Stimulated activated CD4-positive, alpha-beta T cell treated with anti-CD3 and anti-CD28 coated beads, TNF-alpha, amount 100 ng/mL, for 4 hours (primary cell): ENCODE measurements around the gene ODAD4.

Experiments
- DNase-seq, 3 experiments: peaks; one replicate each; pipeline ENCODE4 v3.0.0-alpha.2; 2020; ENCODE audit warnings: low read depth in 3 of 3

ODAD4 gene

DNA sequence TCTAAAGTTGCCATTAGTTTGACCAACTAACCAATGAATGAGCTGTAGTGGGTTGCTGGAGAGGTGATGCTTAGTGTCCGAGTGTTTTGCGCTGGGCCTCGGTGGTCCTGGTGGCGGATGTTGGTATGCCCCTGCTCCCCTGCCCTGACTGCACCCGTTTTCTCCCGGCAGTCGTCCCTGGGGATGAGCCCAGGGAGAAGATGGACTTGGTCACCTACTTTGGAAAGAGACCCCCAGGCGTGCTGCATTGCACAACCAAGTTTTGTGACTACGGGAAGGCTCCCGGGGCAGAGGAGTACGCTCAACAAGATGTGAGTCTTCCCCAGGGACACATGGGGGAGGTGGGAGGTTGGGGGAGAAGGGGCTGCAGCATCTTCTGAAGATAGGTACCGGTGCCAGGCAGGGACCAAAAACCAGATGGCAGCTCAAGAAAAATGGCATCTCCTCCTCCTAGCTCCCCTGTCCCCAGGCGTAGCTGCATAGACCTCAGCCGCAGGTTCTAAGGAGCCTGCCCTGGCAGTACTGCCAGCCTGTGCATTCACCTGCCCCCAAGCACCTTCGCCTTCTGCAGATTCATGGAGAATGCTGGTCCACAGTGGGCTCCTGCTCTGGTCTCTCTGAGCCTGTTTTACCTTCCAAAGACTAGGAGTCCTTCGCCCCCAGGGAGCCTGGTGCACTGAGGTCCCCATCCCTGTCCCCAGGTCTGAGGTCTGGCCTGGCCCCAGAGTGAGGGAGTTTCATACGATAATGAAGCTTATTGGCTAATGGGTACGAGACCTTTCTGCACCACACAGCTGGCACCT lies 41.5 kb downstream of the ODAD4 start:
- DNase-seq, result no peak

GRCh38 chr17:41972571-41973407 lies 42.4 kb downstream of the ODAD4 start:
- DNase-seq, result no peak

DNA sequence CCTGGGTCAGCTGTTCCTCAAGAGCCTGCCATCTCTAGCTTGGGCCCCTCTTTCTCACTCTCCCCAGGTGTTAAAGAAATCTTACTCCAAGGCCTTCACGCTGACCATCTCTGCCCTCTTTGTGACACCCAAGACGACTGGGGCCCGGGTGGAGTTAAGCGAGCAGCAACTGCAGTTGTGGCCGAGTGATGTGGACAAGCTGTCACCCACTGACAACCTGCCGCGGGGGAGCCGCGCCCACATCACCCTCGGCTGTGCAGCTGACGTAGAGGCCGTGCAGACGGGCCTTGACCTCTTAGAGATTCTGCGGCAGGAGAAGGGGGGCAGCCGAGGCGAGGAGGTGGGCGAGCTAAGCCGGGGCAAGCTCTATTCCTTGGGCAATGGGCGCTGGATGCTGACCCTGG lies 43.0 kb downstream of the ODAD4 start:
- DNase-seq, result no peak

- no peak for DNase-seq
Measured at GRCh38 chr17:41974031-41974430, 43.6 kb downstream of the ODAD4 start.

DNA sequence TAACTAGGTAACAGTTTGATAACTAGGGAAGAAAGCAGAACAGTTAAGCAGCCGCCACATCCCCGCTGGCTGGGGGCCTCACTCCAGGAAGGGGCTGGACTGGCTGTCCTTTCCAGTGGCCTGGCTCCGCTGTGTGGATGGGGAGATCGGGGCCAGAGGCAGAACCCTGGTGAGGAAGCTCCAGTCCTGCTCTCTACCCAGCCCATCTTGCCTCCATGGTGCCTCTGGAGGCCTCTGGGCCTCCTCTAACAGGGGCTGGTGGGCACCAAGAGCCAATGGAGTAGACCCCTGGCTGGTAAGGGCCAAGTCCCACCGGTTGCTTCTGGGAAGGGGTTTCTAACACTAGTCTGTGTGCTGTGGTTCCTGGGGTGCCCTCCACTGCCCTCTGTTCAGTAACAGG lies 44.2 kb downstream of the ODAD4 start:
- DNase-seq, result no peak

GRCh38 chr17:41975099-41976083 lies 45.0 kb downstream of the ODAD4 start:
- no peak for DNase-seq

DNA sequence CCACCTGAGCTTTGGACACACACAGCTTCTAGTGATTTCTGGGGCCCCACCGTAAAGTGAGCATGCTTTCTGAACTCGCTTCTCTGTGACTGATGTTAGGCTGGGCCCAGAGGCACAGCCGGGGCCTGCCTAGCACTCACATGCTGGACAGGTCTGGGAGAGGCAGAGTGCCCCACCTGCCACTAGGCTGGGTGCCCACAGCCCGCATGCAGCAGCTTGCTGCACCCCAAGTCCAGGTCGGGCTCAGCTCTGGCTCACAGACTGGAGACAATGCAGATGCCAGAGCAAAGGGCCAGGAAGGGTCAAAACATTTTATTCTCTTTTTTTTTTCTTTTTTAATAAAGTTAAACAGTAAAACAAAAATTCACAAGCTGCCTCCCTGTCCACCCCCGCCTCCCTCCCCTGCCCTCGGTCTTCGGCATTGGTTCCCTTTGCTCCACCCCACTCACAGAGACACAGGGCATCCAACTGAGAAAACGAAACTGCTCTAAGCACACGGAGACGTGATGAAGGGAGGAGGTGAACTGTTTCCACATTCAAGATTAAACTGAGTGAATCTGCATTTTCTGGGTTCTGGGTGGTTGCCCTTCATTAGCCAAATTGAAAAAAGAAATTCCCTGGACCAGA lies 45.8 kb downstream of the ODAD4 start:
- DNase-seq, result no peak

- DNase-seq, result no peak
Measured at GRCh38 chr17:41977991-41978390, 47.6 kb downstream of the ODAD4 start.

DNA sequence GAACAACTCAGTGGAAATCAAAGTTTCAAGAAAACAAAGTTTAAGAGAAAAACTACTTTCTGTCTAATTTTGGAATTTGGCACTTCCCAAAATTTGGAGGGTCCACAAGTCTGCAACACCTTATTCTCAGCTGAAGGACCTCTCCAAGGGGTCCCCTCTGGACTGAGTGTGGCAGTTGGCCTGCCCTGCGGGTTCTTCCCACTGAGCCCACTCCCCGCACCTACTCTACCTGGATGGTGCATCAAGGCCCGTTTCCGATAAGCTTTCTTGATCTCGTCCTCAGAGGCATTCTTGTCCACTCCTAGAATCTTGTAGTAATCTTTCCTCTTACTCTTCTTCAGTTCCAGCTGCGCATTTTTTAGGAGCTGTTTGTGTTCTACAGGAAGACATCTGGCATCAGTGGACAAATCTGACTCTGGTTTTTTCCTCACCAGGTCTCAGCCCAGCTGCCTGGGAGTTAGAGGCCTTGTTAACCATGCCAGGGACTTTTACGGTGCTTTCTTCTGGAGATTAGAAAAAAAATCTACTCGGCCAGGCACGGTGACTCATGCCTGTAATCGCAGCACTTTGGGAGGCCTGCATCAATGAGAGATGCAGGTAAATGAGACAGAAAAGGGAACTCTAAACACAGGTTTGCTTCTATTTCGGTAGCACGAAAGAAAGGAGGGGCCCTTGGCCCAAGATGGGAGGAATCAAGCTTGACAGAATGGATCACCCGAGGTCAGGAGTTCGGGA lies 51.8 kb downstream of the ODAD4 start:
- DNase-seq, result no peak

DNA sequence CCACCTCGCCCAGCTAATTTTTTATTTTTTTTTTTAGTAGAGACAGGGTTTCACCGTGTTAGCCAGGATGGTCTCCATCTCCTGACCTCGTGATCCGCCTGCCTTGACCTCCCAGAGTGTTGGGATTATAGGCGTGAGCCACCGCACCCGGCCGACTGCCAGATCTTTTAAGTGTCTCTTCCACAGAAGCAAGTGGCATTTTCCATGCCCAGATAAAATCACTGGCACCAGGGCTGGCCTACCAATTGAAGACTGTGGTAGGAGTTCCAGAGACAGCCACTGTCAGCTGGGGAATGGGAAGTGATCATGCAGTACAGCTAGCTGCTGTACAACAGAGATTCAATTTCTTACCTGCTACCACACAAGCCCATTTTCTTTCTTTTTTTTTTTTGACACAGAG lies 54.0 kb downstream of the ODAD4 start:
- DNase-seq, result no peak

GRCh38 chr17:41985919-41986318 lies 55.5 kb downstream of the ODAD4 start:
- no peak for DNase-seq

DNA sequence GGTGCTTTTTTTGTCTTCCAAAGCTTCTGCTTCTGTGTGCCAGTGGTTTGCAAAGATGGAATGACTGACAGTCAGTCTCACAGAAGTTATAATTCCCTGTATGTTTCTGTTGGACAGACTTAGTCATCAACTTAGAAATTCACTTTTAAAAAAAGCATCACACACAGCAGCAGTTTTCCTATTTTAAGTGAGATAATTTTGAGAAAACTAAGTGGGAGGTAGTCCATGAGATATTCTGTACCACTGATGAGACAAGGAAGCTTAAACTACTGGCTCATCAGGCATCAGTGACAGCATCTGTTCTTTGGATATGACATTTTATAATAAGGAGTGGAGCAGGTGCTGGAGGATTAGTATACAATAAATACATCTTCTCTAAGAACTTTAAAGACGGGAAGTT lies 56.2 kb downstream of the ODAD4 start:
- DNase-seq, result no peak

DNA sequence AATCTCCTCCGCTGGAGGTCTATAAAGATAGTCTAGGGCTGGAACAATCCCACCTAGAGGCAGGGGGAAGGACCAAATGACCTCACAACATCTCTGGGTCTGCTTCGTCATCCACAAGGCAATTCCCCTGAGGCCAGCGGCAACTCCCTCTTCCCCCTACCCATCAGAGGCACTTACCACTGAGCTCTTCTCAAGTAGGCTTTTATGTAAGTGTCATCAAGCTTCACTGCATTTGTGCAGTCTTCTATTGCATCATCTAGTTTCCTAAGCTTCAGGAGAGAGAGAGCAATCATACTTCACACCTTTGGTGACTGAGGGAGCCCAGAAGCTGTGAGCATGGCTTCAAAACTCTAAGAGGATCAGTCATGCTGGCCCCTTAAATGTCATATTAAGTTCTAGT lies 57.2 kb downstream of the ODAD4 start:
- DNase-seq, result no peak

DNA sequence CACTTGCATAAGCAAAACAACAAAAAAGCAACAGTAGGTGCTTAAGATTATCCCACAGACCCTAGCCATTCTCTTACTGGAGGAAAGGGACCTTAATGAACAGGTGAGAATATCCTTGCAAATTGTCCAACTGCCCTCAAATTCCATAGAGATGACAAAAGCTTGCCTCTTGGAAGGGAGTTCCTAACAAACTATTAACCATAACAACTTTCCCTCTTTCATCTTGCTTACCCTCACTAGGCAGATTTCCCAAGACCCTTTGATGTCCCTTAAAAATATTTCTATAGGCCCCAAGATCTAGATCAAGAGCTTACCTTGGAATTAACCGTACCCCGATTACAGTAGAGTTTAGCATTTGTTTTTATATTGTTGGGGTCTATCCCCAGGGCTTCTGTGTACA lies 58.0 kb downstream of the ODAD4 start:
- DNase-seq, result no peak

GRCh38 chr17:41989702-41990419 lies 59.4 kb downstream of the ODAD4 start:
- DNase-seq, result no peak

GRCh38 chr17:41992576-41992975 lies 62.2 kb downstream of the ODAD4 start:
- DNase-seq, result no peak

DNA sequence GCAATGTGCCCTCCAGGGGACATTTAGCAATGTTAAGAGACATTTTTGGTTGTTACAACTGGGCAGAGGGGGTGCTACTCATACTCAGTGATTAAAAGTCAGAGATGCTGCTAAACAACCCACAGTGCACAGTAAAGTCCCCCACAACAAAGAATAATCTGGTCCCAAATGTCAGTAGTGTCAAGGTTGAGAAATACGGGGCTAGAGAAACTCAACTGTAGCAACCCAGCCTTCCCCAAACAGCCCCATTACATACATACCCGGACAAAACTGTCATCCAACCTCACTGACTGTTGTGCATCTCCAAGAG lies 66.4 kb downstream of the ODAD4 start:
- DNase-seq, result no peak

DNA sequence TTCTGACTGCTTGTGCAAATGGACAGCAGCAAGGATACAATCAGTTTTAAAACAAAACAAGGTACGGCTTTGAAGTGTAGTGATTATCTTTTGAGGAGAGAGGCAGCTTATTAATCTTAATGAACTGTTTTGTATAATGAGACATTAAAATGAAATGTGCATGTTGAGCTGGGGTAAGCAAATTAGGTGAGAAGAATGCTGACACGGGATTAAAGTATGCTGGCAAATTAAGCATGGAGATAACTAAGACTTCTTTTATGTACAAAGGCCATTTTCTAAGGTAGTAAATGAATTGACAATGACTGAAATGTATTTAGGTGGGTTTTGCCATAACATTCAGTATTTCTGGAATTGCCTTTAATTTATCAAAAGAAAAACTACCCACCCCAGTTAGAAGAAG lies 68.1 kb downstream of the ODAD4 start:
- no peak for DNase-seq

DNA sequence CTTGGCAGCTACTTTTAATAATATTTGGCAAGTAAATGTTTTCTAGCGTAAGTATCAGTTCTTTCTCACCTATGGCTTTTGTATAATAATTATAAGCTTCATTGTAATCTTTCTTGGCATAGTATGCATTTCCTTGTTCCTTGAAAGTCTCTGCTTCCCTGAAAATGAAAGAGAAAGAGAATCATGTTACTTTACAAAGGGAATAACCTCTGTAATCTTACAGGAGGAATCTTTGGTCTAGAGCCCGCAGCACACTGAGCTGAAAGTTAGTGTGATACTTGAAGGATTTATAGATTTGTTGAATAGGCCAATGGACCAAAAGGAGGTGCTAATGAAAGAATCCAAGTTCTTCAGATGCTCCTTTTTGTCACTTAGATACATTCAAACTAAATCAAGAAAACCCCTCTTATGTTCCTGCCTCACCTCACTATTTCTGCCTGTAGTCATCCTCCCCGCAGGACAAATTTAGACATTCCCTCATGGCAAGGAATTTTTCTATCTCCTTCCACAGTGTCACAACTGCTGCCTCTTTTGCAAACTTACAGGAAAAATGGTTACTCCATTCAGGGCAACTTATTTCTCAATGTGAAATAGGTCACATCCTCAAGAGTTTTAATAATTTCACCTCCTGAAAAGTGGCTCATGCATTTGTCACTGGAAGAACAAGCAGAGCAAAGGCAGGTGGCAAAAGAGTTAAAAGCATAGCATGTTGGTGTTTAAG lies 70.2 kb downstream of the ODAD4 start:
- no peak for DNase-seq

- no peak for DNase-seq
Measured at GRCh38 chr17:42001729-42002128, 71.3 kb downstream of the ODAD4 start.
